WTC11 (cell line): ENCODE results near the gene MORC4. TPM values are rescaled to one million over a fixed set of nuclear protein-coding genes. Genes with fewer than 3 reads are reported as not detected.

ENCODE experiments used
- ATAC-seq: fragments of 200-7000 bp; cut with Tn5 transposase; 2 replicates; pipeline ENCODE4 v1.10.0; 2021; ENCODE audit warnings: mild to moderate bottlenecking, moderate library complexity
- CTCF ChIA-PET: fragments of 300-600 bp; sonication (Branson Sonifier 250); formaldehyde crosslinking; loops from one replicate; lab custom pipeline; 2021; ENCODE audit warnings: antibody characterized with exemption; lab: Charles Lee
- POLR2A ChIA-PET: fragments of 350-600 bp; sonication (Branson Sonifier 250); formaldehyde crosslinking; loops from one replicate; lab custom pipeline; 2021; ENCODE audit warnings: antibody characterized with exemption; lab: Charles Lee
- DNase-seq: peaks from one replicate; pipeline ENCODE4 v3.0.0; 2021; ENCODE audit warnings: low spot score
- H3K27ac Mint-ChIP-seq: 2 replicates; pipeline ENCODE4 v1.8.0; 2021; ENCODE audit warnings: mixed read lengths
- H3K27me3 Mint-ChIP-seq: 2 replicates; pipeline ENCODE4 v1.8.0; 2021; ENCODE audit warnings: low read depth, mild to moderate bottlenecking, moderate library complexity, mixed read lengths
- H3K36me3 Mint-ChIP-seq: 2 replicates; pipeline ENCODE4 v1.8.0; 2021; ENCODE audit warnings: mixed read lengths
- H3K4me1 Mint-ChIP-seq: 2 replicates; pipeline ENCODE4 v1.8.0; 2022; ENCODE audit warnings: mixed read lengths
- H3K4me3 Mint-ChIP-seq: 2 replicates; pipeline ENCODE4 v1.8.0; 2021; ENCODE audit warnings: mild to moderate bottlenecking, moderate library complexity, mixed read lengths
- H3K9me3 Mint-ChIP-seq: 2 replicates; pipeline ENCODE4 v1.8.0; 2021; ENCODE audit warnings: mixed read lengths
- CREB1 ChIP-seq: sonication (generic); formaldehyde crosslinking; IDR thresholded peaks from 2 replicates; pipeline ENCODE4 v1.8.0; 2023; ENCODE audit warnings: mild to moderate bottlenecking, missing genetic modification reagents
- ESRRA ChIP-seq: sonication (generic); formaldehyde crosslinking; IDR thresholded peaks from 2 replicates; pipeline ENCODE4 v1.8.1; 2022; ENCODE audit warnings: mild to moderate bottlenecking, missing genetic modification reagents, borderline replicate concordance
- FOXJ3 ChIP-seq: sonication (generic); formaldehyde crosslinking; IDR thresholded peaks from 2 replicates; pipeline ENCODE4 v1.9.0; 2021; ENCODE audit warnings: missing genetic modification reagents, mild to moderate bottlenecking, borderline replicate concordance
- FOXP1 ChIP-seq: sonication (generic); formaldehyde crosslinking; IDR thresholded peaks from 2 replicates; pipeline ENCODE4 v1.8.0; 2022; ENCODE audit warnings: missing genetic modification reagents, mild to moderate bottlenecking, moderate library complexity, borderline replicate concordance
- HMGA2 ChIP-seq: fragments of 250-450 bp; sonication (Bioruptor Pico); IDR thresholded peaks from 2 replicates; pipeline ENCODE4 v1.4.0; 2021; ENCODE audit warnings: mild to moderate bottlenecking, moderate library complexity
- IRF2 ChIP-seq: sonication (generic); formaldehyde crosslinking; IDR thresholded peaks from 2 replicates; pipeline ENCODE4 v1.8.0; 2022; ENCODE audit warnings: low read depth, missing genetic modification reagents, borderline replicate concordance
- KAT7 ChIP-seq: sonication (generic); formaldehyde crosslinking; IDR thresholded peaks from 2 replicates; pipeline ENCODE4 v1.8.1; 2023; ENCODE audit warnings: missing genetic modification reagents, mild to moderate bottlenecking, borderline replicate concordance
- NR2C2 ChIP-seq: sonication (generic); formaldehyde crosslinking; IDR thresholded peaks from 2 replicates; pipeline ENCODE4 v1.8.0; 2022; ENCODE audit warnings: mild to moderate bottlenecking, missing genetic modification reagents
- NR3C1 ChIP-seq: sonication (generic); formaldehyde crosslinking; conservative IDR thresholded peaks from 2 replicates; pipeline ENCODE4 v1.8.1; 2023; ENCODE audit warnings: low read depth, mild to moderate bottlenecking, missing genetic modification reagents
- OVOL2 ChIP-seq: fragments of 250-450 bp; sonication (Bioruptor Pico); IDR thresholded peaks from 2 replicates; pipeline ENCODE4 v1.9.0; 2021; ENCODE audit warnings: mild to moderate bottlenecking, borderline replicate concordance
- RELA ChIP-seq: sonication (generic); formaldehyde crosslinking; IDR thresholded peaks from 2 replicates; pipeline ENCODE4 v1.8.1; 2022; ENCODE audit warnings: missing genetic modification reagents, mild to moderate bottlenecking, borderline replicate concordance
- TP53 ChIP-seq: sonication (generic); formaldehyde crosslinking; IDR thresholded peaks from 2 replicates; pipeline ENCODE4 v1.8.1; 2023; ENCODE audit warnings: mild to moderate bottlenecking, missing genetic modification reagents
- total RNA-seq: library from RNA; stranded (reverse); gene quantifications from 3 replicates; pipeline ENCODE4 v1.2.3, GENCODE V29; 2021
- TF ChIP-seq, protein P1 (sequence below): fragments of 200-600 bp; IDR thresholded peaks from 2 replicates; pipeline ENCODE4 v1.8.0; 2022; ENCODE audit warnings: antibody characterized with exemption
- TF ChIP-seq, protein P2 (sequence below): sonication (generic); formaldehyde crosslinking; IDR thresholded peaks from 2 replicates; pipeline ENCODE4 v1.8.1; 2023; ENCODE audit warnings: mild to moderate bottlenecking, missing genetic modification reagents, moderate library complexity
- TF ChIP-seq, protein P3 (sequence below): fragments of 250-450 bp; sonication (Bioruptor Pico); IDR thresholded peaks from 2 replicates; pipeline ENCODE4 v1.9.0; 2021; ENCODE audit warnings: mild to moderate bottlenecking, borderline replicate concordance
- TF ChIP-seq, protein P4 (sequence below): sonication (generic); formaldehyde crosslinking; IDR thresholded peaks from 2 replicates; pipeline ENCODE4 v1.8.0; 2022; ENCODE audit warnings: mild to moderate bottlenecking, missing genetic modification reagents
- TF ChIP-seq, protein P5 (sequence below): sonication (generic); formaldehyde crosslinking; IDR thresholded peaks from 2 replicates; pipeline ENCODE4 v1.8.1; 2023; ENCODE audit warnings: mild to moderate bottlenecking, missing genetic modification reagents
- TF ChIP-seq, protein P6 (sequence below): sonication (generic); formaldehyde crosslinking; IDR thresholded peaks from 2 replicates; pipeline ENCODE4 v1.8.0; 2023; ENCODE audit warnings: mild to moderate bottlenecking, missing genetic modification reagents
- TF ChIP-seq, protein P7 (sequence below): sonication (generic); formaldehyde crosslinking; IDR thresholded peaks from 2 replicates; pipeline ENCODE4 v1.8.1; 2022; ENCODE audit warnings: missing genetic modification reagents, borderline replicate concordance
- TF ChIP-seq, protein P8 (sequence below): sonication (generic); formaldehyde crosslinking; IDR thresholded peaks from 2 replicates; pipeline ENCODE4 v1.8.1; 2022; ENCODE audit warnings: mild to moderate bottlenecking, moderate library complexity, missing genetic modification reagents

MORC4 gene
- total RNA-seq, 1 experiment from 2014 or later: 4.6 TPM

DNA sequence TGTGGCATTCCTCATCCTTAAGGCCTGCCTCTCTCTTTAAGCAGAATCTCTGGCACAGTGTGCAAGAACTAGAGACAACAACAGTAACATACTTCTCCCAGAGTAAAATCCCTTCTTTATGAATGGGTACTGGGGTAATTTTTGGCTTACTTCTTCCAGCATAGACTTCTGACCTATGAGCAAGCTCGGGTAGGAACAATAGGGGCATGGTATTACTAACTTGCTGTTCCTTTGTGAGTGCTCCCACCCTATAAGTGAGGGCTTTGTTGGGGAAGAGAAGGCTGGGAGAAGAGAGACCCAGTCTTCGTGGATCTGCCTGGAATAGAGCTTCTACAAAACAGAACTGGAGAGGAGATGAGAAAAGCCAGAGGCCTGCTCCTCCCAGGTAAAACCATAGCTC is 49.6 kb downstream of the MORC4 start:
- H3K36me3 Mint-ChIP-seq: no peaks in the 10 kb centered on the region
- H3K9me3 Mint-ChIP-seq: no peaks in the 10 kb centered on the region
- no peak overlapping the region for H3K27ac Mint-ChIP-seq
- CTCF ChIA-PET: interaction anchor here (0.9 kb wide), 1 partner anchor 9 kb away, joined by 3 read pairs; no protein-coding TSS in a partner anchor
- ATAC-seq: no peak
- H3K27me3 Mint-ChIP-seq: no peaks in the 10 kb centered on the region
- H3K4me1 Mint-ChIP-seq: no peaks in the 10 kb centered on the region
- DNase-seq: no peak
- no peak overlapping the region for H3K4me3 Mint-ChIP-seq
- TF ChIP-seq, protein P1, sequence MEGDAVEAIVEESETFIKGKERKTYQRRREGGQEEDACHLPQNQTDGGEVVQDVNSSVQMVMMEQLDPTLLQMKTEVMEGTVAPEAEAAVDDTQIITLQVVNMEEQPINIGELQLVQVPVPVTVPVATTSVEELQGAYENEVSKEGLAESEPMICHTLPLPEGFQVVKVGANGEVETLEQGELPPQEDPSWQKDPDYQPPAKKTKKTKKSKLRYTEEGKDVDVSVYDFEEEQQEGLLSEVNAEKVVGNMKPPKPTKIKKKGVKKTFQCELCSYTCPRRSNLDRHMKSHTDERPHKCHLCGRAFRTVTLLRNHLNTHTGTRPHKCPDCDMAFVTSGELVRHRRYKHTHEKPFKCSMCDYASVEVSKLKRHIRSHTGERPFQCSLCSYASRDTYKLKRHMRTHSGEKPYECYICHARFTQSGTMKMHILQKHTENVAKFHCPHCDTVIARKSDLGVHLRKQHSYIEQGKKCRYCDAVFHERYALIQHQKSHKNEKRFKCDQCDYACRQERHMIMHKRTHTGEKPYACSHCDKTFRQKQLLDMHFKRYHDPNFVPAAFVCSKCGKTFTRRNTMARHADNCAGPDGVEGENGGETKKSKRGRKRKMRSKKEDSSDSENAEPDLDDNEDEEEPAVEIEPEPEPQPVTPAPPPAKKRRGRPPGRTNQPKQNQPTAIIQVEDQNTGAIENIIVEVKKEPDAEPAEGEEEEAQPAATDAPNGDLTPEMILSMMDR: no peak
- TF ChIP-seq CREB1 (CRISPR knock-in tag) (no peak), IRF2 (CRISPR knock-in tag) (no peak), HMGA2 (CRISPR knock-in tag) (no peak), ESRRA (CRISPR knock-in tag) (no peak), KAT7 (CRISPR knock-in tag) (no peak), RELA (CRISPR knock-in tag) (no peak)
- TF ChIP-seq, protein P2, sequence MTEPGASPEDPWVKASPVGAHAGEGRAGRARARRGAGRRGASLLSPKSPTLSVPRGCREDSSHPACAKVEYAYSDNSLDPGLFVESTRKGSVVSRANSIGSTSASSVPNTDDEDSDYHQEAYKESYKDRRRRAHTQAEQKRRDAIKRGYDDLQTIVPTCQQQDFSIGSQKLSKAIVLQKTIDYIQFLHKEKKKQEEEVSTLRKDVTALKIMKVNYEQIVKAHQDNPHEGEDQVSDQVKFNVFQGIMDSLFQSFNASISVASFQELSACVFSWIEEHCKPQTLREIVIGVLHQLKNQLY: no peak
- TF ChIP-seq, protein P3, sequence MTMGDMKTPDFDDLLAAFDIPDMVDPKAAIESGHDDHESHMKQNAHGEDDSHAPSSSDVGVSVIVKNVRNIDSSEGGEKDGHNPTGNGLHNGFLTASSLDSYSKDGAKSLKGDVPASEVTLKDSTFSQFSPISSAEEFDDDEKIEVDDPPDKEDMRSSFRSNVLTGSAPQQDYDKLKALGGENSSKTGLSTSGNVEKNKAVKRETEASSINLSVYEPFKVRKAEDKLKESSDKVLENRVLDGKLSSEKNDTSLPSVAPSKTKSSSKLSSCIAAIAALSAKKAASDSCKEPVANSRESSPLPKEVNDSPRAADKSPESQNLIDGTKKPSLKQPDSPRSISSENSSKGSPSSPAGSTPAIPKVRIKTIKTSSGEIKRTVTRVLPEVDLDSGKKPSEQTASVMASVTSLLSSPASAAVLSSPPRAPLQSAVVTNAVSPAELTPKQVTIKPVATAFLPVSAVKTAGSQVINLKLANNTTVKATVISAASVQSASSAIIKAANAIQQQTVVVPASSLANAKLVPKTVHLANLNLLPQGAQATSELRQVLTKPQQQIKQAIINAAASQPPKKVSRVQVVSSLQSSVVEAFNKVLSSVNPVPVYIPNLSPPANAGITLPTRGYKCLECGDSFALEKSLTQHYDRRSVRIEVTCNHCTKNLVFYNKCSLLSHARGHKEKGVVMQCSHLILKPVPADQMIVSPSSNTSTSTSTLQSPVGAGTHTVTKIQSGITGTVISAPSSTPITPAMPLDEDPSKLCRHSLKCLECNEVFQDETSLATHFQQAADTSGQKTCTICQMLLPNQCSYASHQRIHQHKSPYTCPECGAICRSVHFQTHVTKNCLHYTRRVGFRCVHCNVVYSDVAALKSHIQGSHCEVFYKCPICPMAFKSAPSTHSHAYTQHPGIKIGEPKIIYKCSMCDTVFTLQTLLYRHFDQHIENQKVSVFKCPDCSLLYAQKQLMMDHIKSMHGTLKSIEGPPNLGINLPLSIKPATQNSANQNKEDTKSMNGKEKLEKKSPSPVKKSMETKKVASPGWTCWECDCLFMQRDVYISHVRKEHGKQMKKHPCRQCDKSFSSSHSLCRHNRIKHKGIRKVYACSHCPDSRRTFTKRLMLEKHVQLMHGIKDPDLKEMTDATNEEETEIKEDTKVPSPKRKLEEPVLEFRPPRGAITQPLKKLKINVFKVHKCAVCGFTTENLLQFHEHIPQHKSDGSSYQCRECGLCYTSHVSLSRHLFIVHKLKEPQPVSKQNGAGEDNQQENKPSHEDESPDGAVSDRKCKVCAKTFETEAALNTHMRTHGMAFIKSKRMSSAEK (CRISPR knock-in tag): no peak
- TF ChIP-seq, protein P4, sequence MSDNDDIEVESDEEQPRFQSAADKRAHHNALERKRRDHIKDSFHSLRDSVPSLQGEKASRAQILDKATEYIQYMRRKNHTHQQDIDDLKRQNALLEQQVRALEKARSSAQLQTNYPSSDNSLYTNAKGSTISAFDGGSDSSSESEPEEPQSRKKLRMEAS (CRISPR knock-in tag): no peak
- POLR2A ChIA-PET: no interaction called here

DNA sequence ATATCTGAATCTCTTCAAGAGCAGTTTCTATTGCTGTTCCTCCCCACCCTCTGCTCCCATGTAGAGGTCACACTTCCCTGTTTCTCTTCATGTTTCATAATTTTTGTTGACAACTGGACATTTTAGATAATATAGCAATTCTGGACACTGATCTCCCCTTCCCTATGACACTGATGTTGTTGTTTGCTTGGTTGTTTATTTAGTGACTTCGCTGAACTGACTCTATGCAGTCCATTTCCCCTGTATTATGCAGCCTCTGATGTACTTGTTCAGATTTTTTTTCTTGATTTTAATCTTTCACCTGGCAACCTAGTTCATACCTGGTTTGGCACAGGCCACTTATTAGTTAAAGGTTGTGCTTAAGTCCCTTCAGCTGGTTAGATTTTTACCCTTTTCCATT is 50.6 kb downstream of the MORC4 start:
- Mint-ChIP-seq H3K27me3 (no peaks in the 10 kb centered on the region), H3K27ac (no peak overlapping the region), H3K36me3 (no peaks in the 10 kb centered on the region), H3K4me1 (no peaks in the 10 kb centered on the region), H3K4me3 (no peak overlapping the region), H3K9me3 (no peaks in the 10 kb centered on the region)
- ChIA-PET POLR2A (no interaction called here), CTCF (no interaction called here)
- ATAC-seq (no peak), DNase-seq (no peak)
- TF ChIP-seq NR2C2: no peak
- TF ChIP-seq, protein P5, sequence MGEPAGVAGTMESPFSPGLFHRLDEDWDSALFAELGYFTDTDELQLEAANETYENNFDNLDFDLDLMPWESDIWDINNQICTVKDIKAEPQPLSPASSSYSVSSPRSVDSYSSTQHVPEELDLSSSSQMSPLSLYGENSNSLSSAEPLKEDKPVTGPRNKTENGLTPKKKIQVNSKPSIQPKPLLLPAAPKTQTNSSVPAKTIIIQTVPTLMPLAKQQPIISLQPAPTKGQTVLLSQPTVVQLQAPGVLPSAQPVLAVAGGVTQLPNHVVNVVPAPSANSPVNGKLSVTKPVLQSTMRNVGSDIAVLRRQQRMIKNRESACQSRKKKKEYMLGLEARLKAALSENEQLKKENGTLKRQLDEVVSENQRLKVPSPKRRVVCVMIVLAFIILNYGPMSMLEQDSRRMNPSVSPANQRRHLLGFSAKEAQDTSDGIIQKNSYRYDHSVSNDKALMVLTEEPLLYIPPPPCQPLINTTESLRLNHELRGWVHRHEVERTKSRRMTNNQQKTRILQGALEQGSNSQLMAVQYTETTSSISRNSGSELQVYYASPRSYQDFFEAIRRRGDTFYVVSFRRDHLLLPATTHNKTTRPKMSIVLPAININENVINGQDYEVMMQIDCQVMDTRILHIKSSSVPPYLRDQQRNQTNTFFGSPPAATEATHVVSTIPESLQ (CRISPR knock-in tag): no peak
- TF ChIP-seq, protein P6, sequence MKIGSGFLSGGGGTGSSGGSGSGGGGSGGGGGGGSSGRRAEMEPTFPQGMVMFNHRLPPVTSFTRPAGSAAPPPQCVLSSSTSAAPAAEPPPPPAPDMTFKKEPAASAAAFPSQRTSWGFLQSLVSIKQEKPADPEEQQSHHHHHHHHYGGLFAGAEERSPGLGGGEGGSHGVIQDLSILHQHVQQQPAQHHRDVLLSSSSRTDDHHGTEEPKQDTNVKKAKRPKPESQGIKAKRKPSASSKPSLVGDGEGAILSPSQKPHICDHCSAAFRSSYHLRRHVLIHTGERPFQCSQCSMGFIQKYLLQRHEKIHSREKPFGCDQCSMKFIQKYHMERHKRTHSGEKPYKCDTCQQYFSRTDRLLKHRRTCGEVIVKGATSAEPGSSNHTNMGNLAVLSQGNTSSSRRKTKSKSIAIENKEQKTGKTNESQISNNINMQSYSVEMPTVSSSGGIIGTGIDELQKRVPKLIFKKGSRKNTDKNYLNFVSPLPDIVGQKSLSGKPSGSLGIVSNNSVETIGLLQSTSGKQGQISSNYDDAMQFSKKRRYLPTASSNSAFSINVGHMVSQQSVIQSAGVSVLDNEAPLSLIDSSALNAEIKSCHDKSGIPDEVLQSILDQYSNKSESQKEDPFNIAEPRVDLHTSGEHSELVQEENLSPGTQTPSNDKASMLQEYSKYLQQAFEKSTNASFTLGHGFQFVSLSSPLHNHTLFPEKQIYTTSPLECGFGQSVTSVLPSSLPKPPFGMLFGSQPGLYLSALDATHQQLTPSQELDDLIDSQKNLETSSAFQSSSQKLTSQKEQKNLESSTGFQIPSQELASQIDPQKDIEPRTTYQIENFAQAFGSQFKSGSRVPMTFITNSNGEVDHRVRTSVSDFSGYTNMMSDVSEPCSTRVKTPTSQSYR: no peak
- no peak for TF ChIP-seq FOXJ3 (CRISPR knock-in tag)
- no peak for TF ChIP-seq FOXP1 (CRISPR knock-in tag)
- no peak for TF ChIP-seq TP53
- TF ChIP-seq, protein P7, sequence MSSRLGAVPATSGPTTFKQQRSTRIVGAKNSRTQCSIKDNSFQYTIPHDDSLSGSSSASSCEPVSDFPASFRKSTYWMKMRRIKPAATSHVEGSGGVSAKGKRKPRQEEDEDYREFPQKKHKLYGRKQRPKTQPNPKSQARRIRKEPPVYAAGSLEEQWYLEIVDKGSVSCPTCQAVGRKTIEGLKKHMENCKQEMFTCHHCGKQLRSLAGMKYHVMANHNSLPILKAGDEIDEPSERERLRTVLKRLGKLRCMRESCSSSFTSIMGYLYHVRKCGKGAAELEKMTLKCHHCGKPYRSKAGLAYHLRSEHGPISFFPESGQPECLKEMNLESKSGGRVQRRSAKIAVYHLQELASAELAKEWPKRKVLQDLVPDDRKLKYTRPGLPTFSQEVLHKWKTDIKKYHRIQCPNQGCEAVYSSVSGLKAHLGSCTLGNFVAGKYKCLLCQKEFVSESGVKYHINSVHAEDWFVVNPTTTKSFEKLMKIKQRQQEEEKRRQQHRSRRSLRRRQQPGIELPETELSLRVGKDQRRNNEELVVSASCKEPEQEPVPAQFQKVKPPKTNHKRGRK (CRISPR knock-in tag): no peak
- TF ChIP-seq OVOL2 (CRISPR knock-in tag): no peak
- no peak for TF ChIP-seq NR3C1
- TF ChIP-seq, protein P8, sequence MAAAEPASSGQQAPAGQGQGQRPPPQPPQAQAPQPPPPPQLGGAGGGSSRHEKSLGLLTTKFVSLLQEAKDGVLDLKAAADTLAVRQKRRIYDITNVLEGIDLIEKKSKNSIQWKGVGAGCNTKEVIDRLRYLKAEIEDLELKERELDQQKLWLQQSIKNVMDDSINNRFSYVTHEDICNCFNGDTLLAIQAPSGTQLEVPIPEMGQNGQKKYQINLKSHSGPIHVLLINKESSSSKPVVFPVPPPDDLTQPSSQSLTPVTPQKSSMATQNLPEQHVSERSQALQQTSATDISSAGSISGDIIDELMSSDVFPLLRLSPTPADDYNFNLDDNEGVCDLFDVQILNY: no peak
